SK-N-SH (cell line): ENCODE measurements around the gene SNRPD2.
"Not testable (repeated sequence)": the region's sequence is repeated elsewhere in the genome, so short reads cannot be mapped to it uniquely, and the experiment has no call there.

ENCODE experiments used
- CTCF ChIP-seq: fragments of 200-600 bp; sonication (generic); IDR thresholded peaks from 2 replicates; pipeline ENCODE4 v1.6.1; 2017; ENCODE audit warnings: antibody characterized with exemption, mild to moderate bottlenecking, moderate library complexity
- FOSL2 ChIP-seq: IDR thresholded peaks from 2 replicates; pipeline ENCODE4 v1.4.0; 2012; ENCODE audit warnings: low read depth, mild to moderate bottlenecking, moderate library complexity, borderline replicate concordance
- JUND ChIP-seq: IDR thresholded peaks from 2 replicates; pipeline ENCODE4 v1.4.0; 2012
- MAX ChIP-seq: IDR thresholded peaks from 2 replicates; pipeline ENCODE4 v1.4.0; 2012; ENCODE audit warnings: low read depth
- RCOR1 ChIP-seq: fragments of 150-350 bp; IDR thresholded peaks from 2 replicates; pipeline ENCODE4 v1.6.1; 2017; ENCODE audit warnings: antibody characterized with exemption, low read length
- REST ChIP-seq: IDR thresholded peaks from 2 replicates; pipeline ENCODE4 v1.6.1; 2012; ENCODE audit warnings: mild to moderate bottlenecking, low read depth, low read length, moderate library complexity
- RXRA ChIP-seq: IDR thresholded peaks from 2 replicates; pipeline ENCODE4 v1.4.0; 2012; ENCODE audit warnings: low read depth, mild to moderate bottlenecking, borderline replicate concordance
- TCF12 ChIP-seq: IDR thresholded peaks from 2 replicates; pipeline ENCODE4 v1.4.0; 2012
- USF2 ChIP-seq: fragments of 150-350 bp; IDR thresholded peaks from 2 replicates; pipeline ENCODE4 v1.6.1; 2017; ENCODE audit warnings: antibody characterized with exemption, low read length, low read depth, borderline replicate concordance
- YY1 ChIP-seq: IDR thresholded peaks from 2 replicates; pipeline ENCODE4 v1.4.0; 2012; ENCODE audit warnings: low read depth, mild to moderate bottlenecking
- ZBTB33 ChIP-seq: IDR thresholded peaks from 2 replicates; pipeline ENCODE4 v1.4.0; 2012; ENCODE audit warnings: low read depth, borderline replicate concordance

GRCh38 chr19:45685045-45685444, 6.7 kb downstream of the SNRPD2 start:
- not testable (repeated sequence) for TF ChIP-seq ZBTB33, USF2, CTCF, FOSL2, RCOR1, JUND, REST, TCF12, YY1, MAX, RXRA
